ENCODE data around the gene INO80E. TPM values are rescaled to one million over a fixed set of nuclear protein-coding genes. Genes with fewer than 3 reads are reported as not detected.

INO80E gene
- total RNA-seq, 1 experiment from 2014 or later, result 79.2 TPM

DNA sequence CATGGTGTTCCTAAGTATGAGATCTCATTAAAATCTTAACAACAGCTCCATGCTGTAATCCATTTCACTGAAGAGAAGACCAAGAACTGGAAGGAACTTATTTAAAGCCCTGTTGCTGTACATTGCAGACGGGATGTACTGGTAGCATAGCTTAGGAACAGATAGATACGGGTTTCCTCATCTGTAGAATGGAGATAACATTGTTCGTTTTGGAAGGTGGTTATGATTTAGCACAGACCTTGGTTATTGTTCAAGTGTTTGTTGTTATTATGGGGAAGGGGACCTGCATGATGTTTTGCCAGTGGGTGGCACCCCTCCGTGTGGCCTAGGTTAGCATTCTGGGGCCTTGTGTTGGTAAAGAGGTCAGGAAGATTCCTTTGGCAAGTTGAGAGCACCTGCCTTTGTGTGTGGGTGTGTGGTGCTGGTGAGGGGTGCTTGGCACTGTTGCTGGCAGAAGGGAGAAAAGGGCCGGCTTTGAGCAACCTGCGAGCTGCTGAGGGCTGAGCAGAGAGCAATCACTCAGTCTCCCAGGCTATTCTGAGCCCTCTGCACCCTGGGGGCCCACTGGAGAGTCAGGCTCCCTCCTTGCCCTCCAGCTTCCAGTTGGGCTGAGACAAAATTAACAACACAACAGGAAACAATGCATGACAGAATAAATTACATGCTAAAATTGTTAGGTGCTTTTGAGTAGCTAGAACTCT, 20.1 kb upstream of the INO80E start:
- DNase-seq (ENCODE audit: low spot score), result no peak

DNA sequence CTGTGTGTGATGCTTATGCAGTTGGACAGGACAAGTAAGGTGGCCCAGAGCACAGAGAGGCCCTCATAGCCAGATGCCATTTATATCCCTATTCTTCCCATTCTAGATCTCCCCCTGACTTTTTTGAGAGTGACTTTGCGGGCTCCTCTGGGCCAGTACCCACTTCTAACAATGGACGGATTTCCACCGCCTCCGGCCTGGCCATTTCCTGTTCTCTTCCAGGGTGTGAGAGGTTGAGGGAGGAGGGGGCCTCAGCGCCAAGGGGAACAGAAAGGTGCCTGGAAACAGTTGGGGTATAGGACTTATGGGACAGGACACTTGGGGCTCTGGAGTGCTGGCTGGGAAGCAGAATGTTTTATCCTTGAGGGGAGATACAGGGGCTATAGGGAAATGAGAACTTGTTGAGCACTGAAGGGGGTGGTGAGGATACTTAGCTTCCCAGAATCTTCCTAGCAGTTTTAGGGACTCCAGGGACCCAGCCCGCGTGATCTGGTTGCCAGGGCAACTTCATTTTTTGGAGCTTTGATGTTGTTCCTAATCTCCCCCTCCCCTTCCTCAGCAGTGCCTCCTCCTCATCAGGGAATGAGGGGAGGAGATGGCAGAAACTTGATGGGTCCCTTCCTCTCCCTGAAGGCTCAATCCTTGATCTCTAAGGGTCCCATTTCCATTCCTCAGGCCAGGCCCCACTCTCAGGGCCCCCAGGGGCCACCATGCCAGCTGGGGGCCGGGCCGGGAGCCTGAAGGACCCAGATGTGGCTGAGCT, 18.8 kb upstream of the INO80E start:
- no peak for DNase-seq (ENCODE audit: low spot score)

DNA sequence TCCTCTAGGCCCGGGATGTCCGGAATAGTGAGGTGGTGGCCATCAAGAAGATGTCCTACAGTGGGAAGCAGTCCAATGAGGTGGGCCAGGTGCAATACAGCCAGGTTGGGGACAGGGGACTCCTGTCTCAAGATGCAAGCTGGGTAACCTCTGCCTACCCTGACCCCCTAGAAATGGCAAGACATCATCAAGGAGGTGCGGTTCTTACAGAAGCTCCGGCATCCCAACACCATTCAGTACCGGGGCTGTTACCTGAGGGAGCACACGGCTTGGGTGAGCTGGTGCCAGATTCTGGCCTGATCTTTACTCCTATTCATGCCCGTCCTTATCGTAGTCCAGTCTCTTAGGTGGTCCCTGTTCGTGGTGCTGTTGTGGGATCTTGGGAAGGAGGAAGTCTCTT, 18.0 kb upstream of the INO80E start:
- DNase-seq (ENCODE audit: low spot score), result no peak

DNA sequence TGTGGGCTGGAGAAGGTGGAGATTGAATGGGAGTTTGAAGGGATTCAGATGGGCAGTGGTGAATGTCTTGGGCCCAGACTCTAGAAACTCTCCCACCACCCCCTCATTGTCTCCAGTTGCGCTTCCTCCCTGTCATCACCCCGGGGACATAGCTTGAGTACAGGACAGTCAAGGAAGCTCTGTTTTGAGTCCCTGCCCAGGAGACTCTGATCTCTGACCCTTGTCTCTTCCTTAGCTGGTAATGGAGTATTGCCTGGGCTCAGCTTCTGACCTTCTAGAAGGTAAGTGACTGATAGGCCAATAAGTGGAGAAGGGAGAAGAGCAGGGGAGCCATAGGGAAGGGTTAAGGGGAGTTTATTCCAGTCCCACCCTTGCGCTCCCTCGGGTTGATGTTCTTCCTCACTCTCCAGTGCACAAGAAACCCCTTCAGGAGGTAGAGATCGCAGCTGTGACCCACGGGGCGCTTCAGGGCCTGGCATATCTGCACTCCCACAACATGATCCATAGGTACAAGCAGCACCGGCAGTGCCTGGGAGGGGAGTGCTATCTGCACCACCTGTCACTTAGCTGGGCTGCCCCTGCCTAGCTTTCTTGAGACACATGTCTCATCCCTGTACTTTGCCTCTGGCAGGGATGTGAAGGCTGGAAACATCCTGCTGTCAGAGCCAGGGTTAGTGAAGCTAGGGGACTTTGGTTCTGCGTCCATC, 17.3 kb upstream of the INO80E start:
- no peak for DNase-seq (ENCODE audit: low spot score)

- DNase-seq (ENCODE audit: low spot score), result no peak
These were observed 13.3 kb upstream of the INO80E start for GRCh38 chr16:29982560-29983419.

DNA sequence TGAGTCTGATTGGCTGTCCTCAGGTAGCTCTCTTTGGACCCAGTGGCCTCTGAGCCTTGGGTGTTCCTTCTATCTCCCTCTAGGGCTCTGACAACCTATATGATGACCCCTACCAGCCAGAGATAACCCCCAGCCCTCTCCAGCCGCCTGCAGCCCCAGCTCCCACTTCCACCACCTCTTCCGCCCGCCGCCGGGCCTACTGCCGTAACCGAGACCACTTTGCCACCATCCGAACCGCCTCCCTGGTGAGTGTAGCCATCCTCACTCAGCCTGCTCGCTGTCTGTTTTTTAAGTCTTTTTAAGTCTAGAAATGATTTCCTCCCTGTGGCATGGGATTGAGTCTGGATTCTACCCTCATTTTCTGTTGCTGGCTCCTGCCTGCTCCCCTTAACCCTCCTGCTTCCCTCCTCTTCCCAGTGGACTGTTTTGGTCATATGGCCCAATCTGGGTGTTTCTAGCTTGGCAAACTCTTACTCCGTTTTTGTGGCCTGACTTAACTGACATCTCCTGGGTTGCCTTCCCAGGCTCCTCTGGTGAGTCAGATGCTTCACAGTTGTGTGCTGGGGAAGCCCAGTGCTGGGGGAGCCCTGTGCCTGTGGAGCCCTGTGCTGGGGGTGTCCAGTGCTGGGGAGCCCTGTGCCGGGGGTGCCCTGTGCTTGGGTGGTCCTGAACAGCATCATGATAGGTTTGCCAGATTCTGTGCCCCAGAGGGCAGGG, 12.5 kb upstream of the INO80E start:
- DNase-seq (ENCODE audit: low spot score), result no peak

GRCh38 chr16:29984137-29984763, 11.8 kb upstream of the INO80E start:
- DNase-seq (ENCODE audit: low spot score), result no peak

GRCh38 chr16:29984764-29985147, 11.3 kb upstream of the INO80E start:
- no peak for DNase-seq (ENCODE audit: low spot score)

- no peak for DNase-seq (ENCODE audit: low spot score)
These were observed 10.7 kb upstream of the INO80E start for GRCh38 chr16:29985271-29985811.

DNA sequence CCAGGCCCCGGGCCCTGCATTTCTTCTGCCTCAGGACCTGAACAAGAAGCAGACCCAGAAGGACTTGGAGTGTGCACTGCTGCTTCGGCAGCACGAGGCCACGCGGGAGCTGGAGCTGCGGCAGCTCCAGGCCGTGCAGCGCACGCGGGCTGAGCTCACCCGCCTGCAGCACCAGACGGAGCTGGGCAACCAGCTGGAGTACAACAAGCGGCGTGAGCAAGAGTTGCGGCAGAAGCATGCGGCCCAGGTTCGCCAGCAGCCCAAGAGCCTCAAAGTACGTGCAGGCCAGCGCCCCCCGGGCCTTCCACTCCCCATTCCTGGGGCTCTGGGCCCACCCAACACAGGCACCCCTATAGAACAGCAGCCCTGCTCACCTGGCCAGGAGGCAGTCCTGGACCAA, 9.8 kb upstream of the INO80E start:
- no peak for DNase-seq (ENCODE audit: low spot score)

DNA sequence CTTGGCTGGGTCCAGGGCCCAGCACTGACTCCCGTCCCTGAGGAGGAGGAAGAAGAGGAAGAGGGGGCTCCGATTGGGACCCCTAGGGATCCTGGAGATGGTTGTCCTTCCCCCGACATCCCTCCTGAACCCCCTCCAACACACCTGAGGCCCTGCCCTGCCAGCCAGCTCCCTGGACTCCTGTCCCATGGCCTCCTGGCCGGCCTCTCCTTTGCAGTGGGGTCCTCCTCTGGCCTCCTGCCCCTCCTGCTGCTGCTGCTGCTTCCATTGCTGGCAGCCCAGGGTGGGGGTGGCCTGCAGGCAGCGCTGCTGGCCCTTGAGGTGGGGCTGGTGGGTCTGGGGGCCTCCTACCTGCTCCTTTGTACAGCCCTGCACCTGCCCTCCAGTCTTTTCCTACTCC, 9.1 kb upstream of the INO80E start:
- no peak for DNase-seq (ENCODE audit: low spot score)

DNA sequence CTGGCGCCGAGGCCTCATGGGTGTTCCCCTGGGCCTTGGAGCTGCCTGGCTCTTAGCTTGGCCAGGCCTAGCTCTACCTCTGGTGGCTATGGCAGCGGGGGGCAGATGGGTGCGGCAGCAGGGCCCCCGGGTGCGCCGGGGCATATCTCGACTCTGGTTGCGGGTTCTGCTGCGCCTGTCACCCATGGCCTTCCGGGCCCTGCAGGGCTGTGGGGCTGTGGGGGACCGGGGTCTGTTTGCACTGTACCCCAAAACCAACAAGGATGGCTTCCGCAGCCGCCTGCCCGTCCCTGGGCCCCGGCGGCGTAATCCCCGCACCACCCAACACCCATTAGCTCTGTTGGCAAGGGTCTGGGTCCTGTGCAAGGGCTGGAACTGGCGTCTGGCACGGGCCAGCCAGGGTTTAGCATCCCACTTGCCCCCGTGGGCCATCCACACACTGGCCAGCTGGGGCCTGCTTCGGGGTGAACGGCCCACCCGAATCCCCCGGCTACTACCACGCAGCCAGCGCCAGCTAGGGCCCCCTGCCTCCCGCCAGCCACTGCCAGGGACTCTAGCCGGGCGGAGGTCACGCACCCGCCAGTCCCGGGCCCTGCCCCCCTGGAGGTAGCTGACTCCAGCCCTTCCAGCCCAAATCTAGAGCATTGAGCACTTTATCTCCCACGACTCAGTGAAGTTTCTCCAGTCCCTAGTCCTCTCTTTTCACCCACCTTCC, 8.5 kb upstream of the INO80E start:
- DNase-seq (ENCODE audit: low spot score), result no peak

- no peak for DNase-seq (ENCODE audit: low spot score)
These were observed 7.5 kb upstream of the INO80E start for GRCh38 chr16:29988346-29989075.

- no peak for DNase-seq (ENCODE audit: low spot score)
These were observed 6.8 kb upstream of the INO80E start for GRCh38 chr16:29989111-29989858.

DNA sequence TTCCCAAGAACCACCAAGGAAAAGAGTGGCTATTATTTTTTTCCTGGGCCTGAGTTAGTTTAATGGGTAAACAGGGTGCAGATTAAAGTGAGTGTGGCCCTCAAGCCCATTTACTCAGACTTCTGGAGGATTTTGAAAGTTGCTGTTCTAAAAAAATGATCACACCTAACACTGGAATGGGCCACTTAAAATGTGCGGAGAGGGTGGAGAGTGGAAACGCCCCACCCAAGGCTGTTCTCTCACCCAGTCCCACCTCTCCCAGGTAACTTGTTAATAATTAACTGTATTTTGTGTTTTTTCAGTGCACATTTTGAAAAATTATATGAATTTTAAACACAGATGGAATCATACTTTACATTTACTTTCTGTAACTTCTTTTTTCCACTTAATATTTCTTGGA, 6.0 kb upstream of the INO80E start:
- DNase-seq (ENCODE audit: low spot score), result no peak

- no peak for DNase-seq (ENCODE audit: low spot score)
These were observed 5.0 kb upstream of the INO80E start for GRCh38 chr16:29990883-29991570.

DNA sequence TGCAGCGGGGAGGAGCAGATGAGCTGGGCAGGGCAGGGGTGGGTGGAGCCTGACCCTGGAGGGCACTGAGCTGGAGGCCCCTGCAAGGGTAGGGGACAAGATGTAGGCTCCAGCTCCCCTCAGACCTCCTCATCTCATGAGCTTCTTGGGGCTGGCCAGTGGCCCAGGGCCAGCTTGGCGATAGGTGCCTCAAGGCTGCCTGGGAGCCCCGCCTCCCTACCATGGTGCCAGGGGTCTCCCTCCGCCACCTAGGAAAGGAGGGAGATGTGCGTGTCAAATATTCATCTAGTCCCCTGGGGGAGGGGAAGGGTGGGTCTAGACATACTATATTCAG, 4.5 kb upstream of the INO80E start:
- no peak for DNase-seq (ENCODE audit: low spot score)
